Muscle layer of duodenum (tissue), 2 donors: ENCODE results near the gene DDX4.

Source experiments
- H3K27ac ChIP-seq: one replicate; pipeline ENCODE4 v1.7.0; 2013; ENCODE audit warnings: mild to moderate bottlenecking, low read length
- H3K27me3 ChIP-seq: one replicate; pipeline ENCODE4 v1.7.0; 2013; ENCODE audit warnings: low read depth, mild to moderate bottlenecking, control low read depth, low read length
- H3K36me3 ChIP-seq, 2 donors: one replicate each; pipeline ENCODE4 v1.7.0; 2013; ENCODE audit warnings: low read length in 2 of 2, control low read depth in 1 of 2, mild to moderate bottlenecking in 1 of 2; ENCODE audit not compliant: insufficient read depth in 2 of 2, control insufficient read depth in 1 of 2
- H3K4me1 ChIP-seq, 2 donors: one replicate each; pipeline ENCODE4 v1.7.0; 2013; ENCODE audit warnings: low read length in 2 of 2, mild to moderate bottlenecking in 2 of 2, control low read depth in 1 of 2, moderate library complexity in 1 of 2; ENCODE audit not compliant: insufficient read depth in 2 of 2, control insufficient read depth in 1 of 2
- H3K4me3 ChIP-seq, 2 donors: one replicate each; pipeline ENCODE4 v1.7.0; 2013; ENCODE audit warnings: low read length in 2 of 2, low read depth in 1 of 2, mild to moderate bottlenecking in 1 of 2
- H3K9me3 ChIP-seq, 2 donors: one replicate each; pipeline ENCODE4 v1.7.0; 2013; ENCODE audit warnings: low read length in 2 of 2, control low read depth in 1 of 2, mild to moderate bottlenecking in 1 of 2; ENCODE audit not compliant: control insufficient read depth in 1 of 2
- donor health status: healthy.

The DDX4 gene

DNA sequence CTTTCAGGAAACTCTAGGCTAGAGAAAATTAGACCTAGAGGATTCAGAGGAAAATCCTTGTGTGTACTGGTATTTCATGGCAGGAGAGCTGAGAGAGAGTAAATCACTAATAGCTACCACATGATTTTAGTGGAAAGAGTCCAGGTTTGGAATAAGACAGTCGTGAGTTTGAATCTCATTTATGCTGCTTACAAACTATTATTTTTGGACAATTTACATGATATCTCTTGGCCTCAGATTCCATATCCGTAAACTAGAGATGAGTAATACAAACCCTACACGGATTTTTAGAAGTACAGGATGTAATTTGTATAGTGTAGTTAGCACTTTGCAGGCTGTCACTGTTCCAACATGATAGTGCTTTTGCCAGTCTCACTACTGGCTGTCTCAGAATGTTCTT lies 116.0 kb downstream of the DDX4 start:
- no peaks in the 10 kb centered on the region for H3K9me3 ChIP-seq

DNA sequence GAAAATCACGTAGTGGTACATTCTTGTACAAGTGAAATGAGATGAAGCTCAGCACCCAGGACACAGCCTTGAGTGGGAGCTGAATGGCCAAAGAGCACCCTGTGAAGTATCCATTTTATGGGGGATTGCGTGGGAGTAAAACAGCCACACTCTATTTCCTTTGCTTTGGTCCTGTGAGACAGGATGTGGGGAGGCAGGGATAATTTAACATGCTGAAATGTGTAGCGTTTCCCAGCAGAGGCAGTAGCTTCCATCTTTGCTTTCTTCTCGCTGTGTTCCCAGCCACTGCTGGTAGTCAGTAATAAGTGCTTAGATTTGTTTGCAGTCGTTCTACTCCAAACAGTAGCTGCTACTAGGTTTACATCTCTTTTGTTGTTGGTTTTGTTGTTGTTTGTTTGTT lies 117.6 kb downstream of the DDX4 start:
- Histone ChIP-seq H3K9me3 (no peaks in the 10 kb centered on the region), H3K27ac (no peak overlapping the region), H3K4me3 (no peak overlapping the region), H3K36me3 (no peaks in the 10 kb centered on the region), H3K27me3 (no peaks in the 10 kb centered on the region), H3K4me1 (no peaks in the 10 kb centered on the region)

More for the DNA sequence above, 116.0 kb downstream of the DDX4 start:
- Histone ChIP-seq H3K36me3 (no peaks in the 10 kb centered on the region), H3K4me3 (no peak overlapping the region), H3K4me1 (no peaks in the 10 kb centered on the region), H3K27ac (no peak overlapping the region), H3K27me3 (no peaks in the 10 kb centered on the region)

- no peaks in the 10 kb centered on the region for H3K36me3 ChIP-seq
- no peaks in the 10 kb centered on the region for H3K9me3 ChIP-seq
- H3K27ac ChIP-seq: no peak overlapping the region
- no peak overlapping the region for H3K4me3 ChIP-seq
- no peaks in the 10 kb centered on the region for H3K27me3 ChIP-seq
- no peaks in the 10 kb centered on the region for H3K4me1 ChIP-seq
These were observed 118.8 kb downstream of the DDX4 start for GRCh38 chr5:55856516-55857246.

GRCh38 chr5:55857247-55857640 lies 119.4 kb downstream of the DDX4 start:
- no peaks in the 10 kb centered on the region for H3K9me3 ChIP-seq
- no peak overlapping the region for H3K27ac ChIP-seq
- H3K36me3 ChIP-seq: no peaks in the 10 kb centered on the region
- no peaks in the 10 kb centered on the region for H3K27me3 ChIP-seq
- no peak overlapping the region for H3K4me3 ChIP-seq
- H3K4me1 ChIP-seq: no peaks in the 10 kb centered on the region

DNA sequence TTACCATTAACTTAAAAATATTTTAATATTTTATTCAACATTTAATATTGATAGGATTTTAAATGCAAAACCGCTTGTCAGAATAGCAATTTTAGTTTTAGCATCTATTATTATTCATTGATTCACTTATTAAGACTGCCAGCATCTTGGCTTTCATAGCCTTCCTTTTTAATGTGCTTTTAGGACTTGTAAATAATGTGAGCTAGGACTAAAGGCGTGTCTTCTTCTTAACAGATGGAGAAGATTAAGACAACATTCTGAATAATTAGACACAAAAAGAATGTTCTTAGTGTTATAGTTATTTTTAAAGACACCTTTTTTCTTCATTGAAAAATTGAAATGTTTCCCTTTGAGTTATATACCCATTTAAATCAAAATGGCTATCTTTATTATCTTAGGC lies 120.2 kb downstream of the DDX4 start:
- Histone ChIP-seq H3K4me1 (no peaks in the 10 kb centered on the region), H3K9me3 (no peaks in the 10 kb centered on the region), H3K4me3 (no peak overlapping the region), H3K27me3 (no peaks in the 10 kb centered on the region), H3K27ac (no peak overlapping the region), H3K36me3 (no peaks in the 10 kb centered on the region)

DNA sequence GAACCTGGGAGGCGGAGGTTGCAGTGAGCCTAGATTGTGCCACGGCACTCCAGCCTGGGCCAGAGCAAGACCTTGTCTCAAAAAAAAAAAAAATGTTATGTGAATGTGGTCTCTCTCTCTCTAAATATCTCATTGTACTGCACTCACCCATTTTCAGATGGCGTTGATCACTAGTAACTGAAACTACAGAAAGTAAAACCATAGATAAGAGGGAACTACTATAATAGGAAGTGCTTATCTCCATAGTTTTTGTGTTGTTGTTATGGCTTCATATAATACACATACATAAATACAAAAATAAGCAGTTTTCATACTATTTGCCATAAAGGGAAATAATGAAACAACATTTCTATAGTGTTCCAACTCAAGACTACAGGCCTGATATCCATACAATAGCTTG lies 122.4 kb downstream of the DDX4 start:
- Histone ChIP-seq H3K27me3 (no peaks in the 10 kb centered on the region), H3K36me3 (no peaks in the 10 kb centered on the region), H3K4me3 (no peak overlapping the region), H3K27ac (no peak overlapping the region), H3K9me3 (no peaks in the 10 kb centered on the region), H3K4me1 (no peaks in the 10 kb centered on the region)

DNA sequence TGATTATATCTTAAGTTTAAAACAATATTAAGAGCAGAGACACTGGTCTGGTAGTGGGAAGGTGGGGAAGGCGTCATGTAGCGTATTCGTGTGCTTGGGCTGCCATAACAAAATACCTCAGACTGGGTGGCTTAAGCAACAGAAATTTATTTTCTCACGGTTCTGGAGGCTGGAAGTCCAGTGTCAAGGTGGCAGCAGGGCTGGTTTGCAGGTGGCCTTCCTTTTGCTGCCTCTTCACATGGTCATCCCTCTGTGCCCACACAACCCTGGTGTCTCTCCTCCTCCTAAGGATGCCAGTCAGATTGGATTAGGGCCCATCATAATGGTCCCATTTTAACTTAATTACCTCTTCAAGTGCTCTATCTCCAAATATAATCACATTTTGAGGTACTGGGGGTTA lies 122.8 kb downstream of the DDX4 start:
- Histone ChIP-seq H3K36me3 (no peaks in the 10 kb centered on the region), H3K9me3 (no peaks in the 10 kb centered on the region), H3K4me1 (no peaks in the 10 kb centered on the region), H3K27ac (no peak overlapping the region), H3K27me3 (no peaks in the 10 kb centered on the region), H3K4me3 (no peak overlapping the region)

DNA sequence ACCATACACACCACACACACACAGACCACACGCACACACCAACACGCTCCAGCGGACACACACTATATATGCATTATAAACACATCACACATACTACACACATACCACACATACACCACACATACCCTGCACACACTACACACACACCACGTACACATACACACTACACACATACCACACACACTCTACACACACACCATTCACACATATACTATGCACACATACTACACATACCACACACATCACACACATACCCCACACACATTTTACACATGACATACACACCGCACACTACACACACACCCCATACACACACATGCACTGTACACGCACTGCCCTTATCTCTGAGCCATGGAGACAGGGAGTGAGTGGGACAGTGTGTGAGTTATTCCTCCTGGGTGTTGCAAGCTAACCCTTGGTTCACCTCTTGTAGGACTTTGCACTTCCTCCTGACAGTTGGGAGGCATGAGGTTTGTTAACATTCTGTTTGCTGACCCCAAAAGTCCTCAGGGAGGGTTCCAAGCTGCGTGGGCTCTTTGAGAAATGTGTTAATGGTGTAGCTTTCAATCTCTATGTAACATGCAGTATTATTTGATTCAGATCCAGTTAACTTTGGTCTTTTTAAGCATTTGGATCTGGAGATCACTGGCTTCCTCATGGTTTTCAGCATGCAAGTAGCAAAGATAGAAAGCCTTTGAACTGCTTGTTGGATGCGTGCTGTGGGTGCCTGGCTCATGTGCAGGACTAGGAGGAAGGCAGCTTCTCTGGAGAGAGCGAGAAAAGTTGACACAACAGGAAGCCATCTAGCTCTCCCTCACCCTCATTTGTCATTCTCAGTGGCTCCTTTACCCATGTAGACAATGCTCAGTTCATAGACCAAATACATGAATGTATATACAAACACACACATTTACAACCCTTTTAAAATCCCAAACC lies 127.0 kb downstream of the DDX4 start:
- H3K27me3 ChIP-seq: no peaks in the 10 kb centered on the region

DNA sequence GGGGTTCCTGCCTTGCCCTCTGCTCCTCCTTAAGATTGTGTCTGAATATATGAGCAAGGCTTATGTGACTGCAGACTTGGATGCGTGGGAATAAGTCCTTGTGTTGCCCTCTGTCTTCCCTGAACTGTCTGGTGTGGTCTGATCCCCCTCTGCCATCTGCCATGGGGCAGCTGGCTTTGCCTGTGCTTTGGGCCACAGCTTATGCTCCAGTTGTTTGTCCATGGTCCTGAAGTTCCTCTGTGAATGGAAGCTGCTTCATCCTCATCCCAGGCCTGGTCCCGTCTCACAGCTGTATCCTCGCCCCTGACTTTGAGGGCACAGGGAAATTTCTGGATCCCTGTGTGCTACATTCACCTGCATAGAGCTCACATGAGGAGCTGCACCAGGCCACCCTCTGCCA lies 128.0 kb downstream of the DDX4 start:
- H3K9me3 ChIP-seq: no peaks in the 10 kb centered on the region
- no peaks in the 10 kb centered on the region for H3K27me3 ChIP-seq
- no peak overlapping the region for H3K4me3 ChIP-seq
- no peaks in the 10 kb centered on the region for H3K4me1 ChIP-seq
- H3K36me3 ChIP-seq: no peaks in the 10 kb centered on the region
- H3K27ac ChIP-seq: no peak overlapping the region

More for the DNA sequence above, 127.0 kb downstream of the DDX4 start:
- Histone ChIP-seq H3K4me3 (no peak overlapping the region), H3K27ac (no peak overlapping the region), H3K4me1 (no peaks in the 10 kb centered on the region), H3K9me3 (no peaks in the 10 kb centered on the region), H3K36me3 (no peaks in the 10 kb centered on the region)

DNA sequence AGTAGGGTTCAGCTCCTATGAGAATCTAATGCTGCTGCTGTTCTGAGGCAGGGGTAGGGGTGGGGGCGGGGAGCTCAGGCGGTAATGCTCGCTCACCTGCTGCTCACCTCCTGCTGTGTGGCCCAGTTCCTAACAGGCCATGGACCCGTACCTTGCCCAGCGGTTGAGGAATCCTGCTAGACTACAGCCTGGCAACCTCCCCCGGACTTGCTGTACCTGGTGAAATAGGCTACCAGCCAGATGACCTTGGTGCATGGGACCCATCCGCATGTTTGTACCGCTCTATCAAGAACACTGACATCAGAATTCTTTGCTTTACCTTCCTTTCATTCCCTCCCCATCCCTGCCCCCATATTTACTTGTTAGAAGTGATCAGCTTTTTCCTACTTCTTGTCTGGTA lies 128.6 kb downstream of the DDX4 start:
- Histone ChIP-seq H3K4me1 (no peaks in the 10 kb centered on the region), H3K9me3 (no peaks in the 10 kb centered on the region), H3K36me3 (no peaks in the 10 kb centered on the region), H3K27me3 (no peaks in the 10 kb centered on the region), H3K4me3 (no peak overlapping the region), H3K27ac (no peak overlapping the region)
